ENCODE measurements around the gene ZCCHC7. TPM values are rescaled to one million over a fixed set of nuclear protein-coding genes. Genes with fewer than 3 reads are reported as not detected.

Gene ZCCHC7
- polyA plus RNA-seq, 1 donor from 2014 or later: 10.9 TPM

DNA sequence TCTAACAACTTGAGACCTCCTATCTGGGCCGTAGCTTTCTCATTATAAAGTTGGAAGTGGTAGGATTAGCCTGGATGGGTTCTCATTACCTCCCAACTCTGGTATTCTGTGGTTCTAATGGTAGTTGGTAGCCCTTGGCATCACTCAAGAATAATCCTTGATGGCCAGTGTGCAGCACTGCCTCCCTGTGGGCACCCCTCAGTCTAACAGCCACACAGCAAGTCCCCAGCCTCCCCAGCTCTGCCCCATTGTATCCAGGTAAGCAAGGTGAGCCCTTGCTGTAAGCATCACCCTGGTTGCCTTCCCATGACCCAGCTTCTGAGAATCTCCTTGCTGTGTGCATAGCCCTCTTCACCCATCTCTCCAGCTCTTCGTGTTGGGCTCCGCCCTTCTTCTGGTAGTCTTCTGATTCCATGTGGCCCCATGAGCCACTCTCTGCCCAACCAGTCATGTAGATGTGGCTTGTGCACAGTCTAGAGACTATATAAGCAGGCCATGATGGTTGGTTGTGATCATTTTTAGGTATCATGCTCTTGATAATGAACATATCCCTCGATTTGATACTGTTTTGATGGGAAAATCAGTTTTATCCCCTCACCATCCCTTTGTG lies 244.5 kb downstream of the ZCCHC7 start:
- no peaks in the 10 kb centered on the region for H3K27me3 ChIP-seq (ENCODE audit: insufficient read depth, low read depth, low read length)
- TF ChIP-seq SMC3 (conservative IDR thresholded peaks at IDR 0.05; ENCODE audit: poor library complexity) (no peak), EP300 (conservative IDR thresholded peaks at IDR 0.05; ENCODE audit: poor library complexity, severe bottlenecking) (no peak), POLR2AphosphoS5 (IDR thresholded peaks at IDR 0.05) (no peak), RAD21 (conservative IDR thresholded peaks at IDR 0.05) (no peak), TAF1 (IDR thresholded peaks at IDR 0.05; ENCODE audit: low read depth) (no peak), MXI1 (conservative IDR thresholded peaks at IDR 0.05; ENCODE audit: poor library complexity, severe bottlenecking) (no peak), EZH2 (IDR thresholded peaks at IDR 0.05; ENCODE audit: borderline replicate concordance, insufficient read depth, low read length, poor library complexity, severe bottlenecking) (no peak)
- TF ChIP-seq, protein P1, sequence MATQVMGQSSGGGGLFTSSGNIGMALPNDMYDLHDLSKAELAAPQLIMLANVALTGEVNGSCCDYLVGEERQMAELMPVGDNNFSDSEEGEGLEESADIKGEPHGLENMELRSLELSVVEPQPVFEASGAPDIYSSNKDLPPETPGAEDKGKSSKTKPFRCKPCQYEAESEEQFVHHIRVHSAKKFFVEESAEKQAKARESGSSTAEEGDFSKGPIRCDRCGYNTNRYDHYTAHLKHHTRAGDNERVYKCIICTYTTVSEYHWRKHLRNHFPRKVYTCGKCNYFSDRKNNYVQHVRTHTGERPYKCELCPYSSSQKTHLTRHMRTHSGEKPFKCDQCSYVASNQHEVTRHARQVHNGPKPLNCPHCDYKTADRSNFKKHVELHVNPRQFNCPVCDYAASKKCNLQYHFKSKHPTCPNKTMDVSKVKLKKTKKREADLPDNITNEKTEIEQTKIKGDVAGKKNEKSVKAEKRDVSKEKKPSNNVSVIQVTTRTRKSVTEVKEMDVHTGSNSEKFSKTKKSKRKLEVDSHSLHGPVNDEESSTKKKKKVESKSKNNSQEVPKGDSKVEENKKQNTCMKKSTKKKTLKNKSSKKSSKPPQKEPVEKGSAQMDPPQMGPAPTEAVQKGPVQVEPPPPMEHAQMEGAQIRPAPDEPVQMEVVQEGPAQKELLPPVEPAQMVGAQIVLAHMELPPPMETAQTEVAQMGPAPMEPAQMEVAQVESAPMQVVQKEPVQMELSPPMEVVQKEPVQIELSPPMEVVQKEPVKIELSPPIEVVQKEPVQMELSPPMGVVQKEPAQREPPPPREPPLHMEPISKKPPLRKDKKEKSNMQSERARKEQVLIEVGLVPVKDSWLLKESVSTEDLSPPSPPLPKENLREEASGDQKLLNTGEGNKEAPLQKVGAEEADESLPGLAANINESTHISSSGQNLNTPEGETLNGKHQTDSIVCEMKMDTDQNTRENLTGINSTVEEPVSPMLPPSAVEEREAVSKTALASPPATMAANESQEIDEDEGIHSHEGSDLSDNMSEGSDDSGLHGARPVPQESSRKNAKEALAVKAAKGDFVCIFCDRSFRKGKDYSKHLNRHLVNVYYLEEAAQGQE (IDR thresholded peaks at IDR 0.05; ENCODE audit: borderline replicate concordance): no peak
- TF ChIP-seq, protein P2, sequence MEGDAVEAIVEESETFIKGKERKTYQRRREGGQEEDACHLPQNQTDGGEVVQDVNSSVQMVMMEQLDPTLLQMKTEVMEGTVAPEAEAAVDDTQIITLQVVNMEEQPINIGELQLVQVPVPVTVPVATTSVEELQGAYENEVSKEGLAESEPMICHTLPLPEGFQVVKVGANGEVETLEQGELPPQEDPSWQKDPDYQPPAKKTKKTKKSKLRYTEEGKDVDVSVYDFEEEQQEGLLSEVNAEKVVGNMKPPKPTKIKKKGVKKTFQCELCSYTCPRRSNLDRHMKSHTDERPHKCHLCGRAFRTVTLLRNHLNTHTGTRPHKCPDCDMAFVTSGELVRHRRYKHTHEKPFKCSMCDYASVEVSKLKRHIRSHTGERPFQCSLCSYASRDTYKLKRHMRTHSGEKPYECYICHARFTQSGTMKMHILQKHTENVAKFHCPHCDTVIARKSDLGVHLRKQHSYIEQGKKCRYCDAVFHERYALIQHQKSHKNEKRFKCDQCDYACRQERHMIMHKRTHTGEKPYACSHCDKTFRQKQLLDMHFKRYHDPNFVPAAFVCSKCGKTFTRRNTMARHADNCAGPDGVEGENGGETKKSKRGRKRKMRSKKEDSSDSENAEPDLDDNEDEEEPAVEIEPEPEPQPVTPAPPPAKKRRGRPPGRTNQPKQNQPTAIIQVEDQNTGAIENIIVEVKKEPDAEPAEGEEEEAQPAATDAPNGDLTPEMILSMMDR (IDR thresholded peaks at IDR 0.05; ENCODE audit: poor library complexity, severe bottlenecking): no peak
- no peaks in the 10 kb centered on the region for H4K20me1 ChIP-seq (ENCODE audit: insufficient read depth)

DNA sequence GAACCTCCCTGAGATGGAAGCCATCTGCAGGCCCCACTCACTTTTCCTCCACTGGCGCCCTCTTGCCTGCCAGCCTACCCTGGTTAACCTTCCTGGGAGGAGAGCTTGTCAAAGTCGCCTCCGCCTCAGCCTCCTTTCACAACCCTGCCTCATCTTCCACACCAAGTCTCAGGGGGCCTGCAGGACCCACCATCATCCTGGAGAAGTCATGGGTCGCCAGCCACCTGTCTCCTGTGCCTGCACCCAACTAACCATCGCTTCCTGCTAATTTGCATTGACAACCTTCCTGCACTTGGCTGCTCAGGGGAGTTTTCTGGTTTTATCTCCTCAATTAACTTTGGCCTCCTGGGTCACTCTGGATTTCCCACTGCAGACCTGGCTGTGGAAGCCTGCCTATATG lies 249.3 kb downstream of the ZCCHC7 start:
- Histone ChIP-seq H3K4me2 (ENCODE audit: low read length) (no peak overlapping the region), H3K9ac (ENCODE audit: low read length) (no peak overlapping the region), H3K36me3 (ENCODE audit: insufficient read depth, low read length) (no peaks in the 10 kb centered on the region), H4K20me1 (ENCODE audit: insufficient read depth) (no peaks in the 10 kb centered on the region), H3K4me3 (ENCODE audit: low read length) (no peak overlapping the region), H3K27me3 (ENCODE audit: insufficient read depth, low read depth, low read length) (no peaks in the 10 kb centered on the region), H3F3A (ENCODE audit: insufficient read depth, low read length, poor library complexity, severe bottlenecking) (no peaks in the 10 kb centered on the region), H2AFZ (ENCODE audit: low read depth, low read length) (no peak overlapping the region), H3K9me2 (ENCODE audit: insufficient read depth, low read length) (no peaks in the 10 kb centered on the region), H3K79me2 (replicated peaks; ENCODE audit: insufficient read depth, low read length) (no peaks in the 10 kb centered on the region), H3K27ac (ENCODE audit: low read length) (no peak overlapping the region), H3K9me3 (ENCODE audit: low read length) (no peaks in the 10 kb centered on the region)
- TF ChIP-seq, protein P1 (IDR thresholded peaks at IDR 0.05; ENCODE audit: borderline replicate concordance): no peak
- TF ChIP-seq TAF1 (IDR thresholded peaks at IDR 0.05; ENCODE audit: low read depth) (no peak), RAD21 (conservative IDR thresholded peaks at IDR 0.05) (no peak), POLR2AphosphoS5 (IDR thresholded peaks at IDR 0.05) (no peak), EZH2 (IDR thresholded peaks at IDR 0.05; ENCODE audit: borderline replicate concordance, insufficient read depth, low read length, poor library complexity, severe bottlenecking) (no peak)

More for the DNA sequence above, 244.5 kb downstream of the ZCCHC7 start:
- Histone ChIP-seq H3K79me2 (replicated peaks; ENCODE audit: insufficient read depth, low read length) (no peaks in the 10 kb centered on the region), H3K9me2 (ENCODE audit: insufficient read depth, low read length) (no peaks in the 10 kb centered on the region), H3K4me3 (ENCODE audit: low read length) (no peak overlapping the region), H3K36me3 (ENCODE audit: insufficient read depth, low read length) (no peaks in the 10 kb centered on the region), H3K9me3 (ENCODE audit: low read length) (no peaks in the 10 kb centered on the region), H3K4me2 (ENCODE audit: low read length) (no peak overlapping the region), H3F3A (ENCODE audit: insufficient read depth, low read length, poor library complexity, severe bottlenecking) (no peaks in the 10 kb centered on the region), H2AFZ (ENCODE audit: low read depth, low read length) (no peak overlapping the region), H3K27ac (ENCODE audit: low read length) (no peak overlapping the region), H3K9ac (ENCODE audit: low read length) (no peak overlapping the region)

Measured in neural cell (in vitro differentiated cells).